KOPT-K1 (cell line): ENCODE data around the gene DOK7.
"Not testable (repeated sequence)": the region's sequence is repeated elsewhere in the genome, so short reads cannot be mapped to it uniquely, and the experiment has no call there.

Experiments
- H3K27ac ChIP-seq: fragments of 200-600 bp; sonication (generic); 2 replicates; pipeline ENCODE4 v1.5.1; 2016; ENCODE audit warnings: antibody characterized with exemption, mild to moderate bottlenecking, low read depth, low read length; ENCODE audit not compliant: poor library complexity, severe bottlenecking
- H3K36me3 ChIP-seq: fragments of 200-600 bp; sonication (generic); 2 replicates; pipeline ENCODE4 v1.5.1; 2017; ENCODE audit warnings: antibody characterized with exemption, mild to moderate bottlenecking, low read length, moderate library complexity; ENCODE audit not compliant: insufficient read depth
- H3K9me3 ChIP-seq: fragments of 200-600 bp; sonication (generic); 2 replicates; pipeline ENCODE4 v1.5.1; 2017; ENCODE audit warnings: antibody characterized with exemption, low read length, mild to moderate bottlenecking; ENCODE audit not compliant: insufficient read depth, poor library complexity, severe bottlenecking

Gene DOK7

GRCh38 chr4:3501126-3501824 is 38.2 kb downstream of the DOK7 start:
- Histone ChIP-seq H3K9me3 (no peaks in the 10 kb centered on the region), H3K27ac (no peak overlapping the region), H3K36me3 (peaks cover 36% of the 10 kb centered on the region)

DNA sequence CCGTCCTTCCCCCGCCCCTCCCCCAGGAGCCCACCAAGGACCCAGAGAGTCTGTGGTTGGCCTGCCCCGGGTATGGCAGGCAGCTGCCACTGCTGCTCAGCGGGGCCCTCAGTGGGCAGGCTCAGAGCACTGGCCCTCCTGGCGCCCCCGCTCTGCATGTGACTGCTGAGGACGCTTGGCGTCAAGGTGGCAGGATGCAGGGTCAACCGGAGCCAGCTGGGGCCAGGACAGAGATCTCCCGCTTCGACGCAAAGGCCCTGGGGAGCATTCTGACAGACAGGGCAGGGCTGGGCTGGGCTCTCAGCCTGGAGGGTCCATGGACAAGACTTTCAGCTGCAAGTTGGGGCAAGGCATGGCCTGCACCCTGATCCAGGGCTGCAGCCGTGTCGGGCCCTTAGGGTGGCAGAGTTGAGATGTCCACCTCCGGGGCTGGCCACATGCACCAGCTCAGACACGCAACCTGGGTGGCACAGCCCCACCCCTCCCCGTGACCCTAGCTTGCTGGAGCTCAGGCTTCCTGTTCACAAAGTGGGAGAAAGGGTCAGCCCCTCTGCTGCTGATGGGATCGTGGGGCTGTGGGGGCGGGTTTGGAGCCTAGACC is 38.8 kb downstream of the DOK7 start:
- Histone ChIP-seq H3K36me3 (peaks cover 42% of the 10 kb centered on the region), H3K27ac (no peak overlapping the region), H3K9me3 (no peaks in the 10 kb centered on the region)

DNA sequence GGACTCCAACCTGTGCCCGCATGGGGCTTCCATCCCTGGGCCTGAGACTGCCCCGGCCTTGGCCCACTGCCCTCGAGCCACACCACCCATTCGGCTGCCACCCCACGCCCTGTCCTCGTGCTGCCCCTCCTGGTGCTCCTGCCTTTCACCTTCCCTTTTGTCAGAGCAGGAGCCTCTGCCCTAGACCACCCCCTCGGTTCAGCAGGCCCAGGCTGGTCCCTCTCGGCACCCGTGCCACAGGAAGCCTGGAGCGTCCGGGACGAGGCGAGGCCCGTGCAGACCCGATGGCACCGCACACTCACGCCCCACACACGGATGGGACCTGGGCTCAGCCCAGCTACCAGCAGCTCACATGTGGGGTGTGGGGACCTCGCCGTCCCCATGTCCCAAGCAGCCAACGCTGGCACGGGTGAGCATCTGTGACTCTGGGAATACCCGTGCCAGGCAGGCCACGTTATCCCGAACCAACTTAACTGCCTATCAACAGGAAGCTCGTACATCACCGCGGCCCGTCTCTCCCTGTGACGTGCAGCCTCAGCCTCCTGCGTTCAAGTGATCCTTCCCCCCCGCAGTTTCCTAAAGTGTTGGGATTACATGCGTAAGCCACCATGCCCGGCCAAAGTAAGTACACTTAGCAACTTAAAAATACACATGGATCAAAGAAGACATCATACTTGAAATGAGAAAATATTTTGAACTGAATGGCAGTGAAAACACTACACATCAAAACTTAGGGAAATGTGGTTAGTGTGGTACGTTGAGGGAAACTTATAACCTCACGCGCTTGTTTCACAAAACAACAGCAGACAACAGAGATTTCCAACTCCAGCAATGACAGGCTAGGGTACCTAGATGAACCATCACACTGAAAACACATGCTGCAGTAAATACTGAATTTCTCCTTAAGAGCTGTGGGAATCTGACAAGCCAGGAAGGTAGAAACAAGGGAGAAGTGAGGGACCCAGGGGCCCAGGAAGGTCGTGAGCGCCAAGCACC is 40.1 kb downstream of the DOK7 start:
- no peaks in the 10 kb centered on the region for H3K9me3 ChIP-seq
- H3K27ac ChIP-seq: no peak overlapping the region
- peaks cover 55% of the 10 kb centered on the region for H3K36me3 ChIP-seq

DNA sequence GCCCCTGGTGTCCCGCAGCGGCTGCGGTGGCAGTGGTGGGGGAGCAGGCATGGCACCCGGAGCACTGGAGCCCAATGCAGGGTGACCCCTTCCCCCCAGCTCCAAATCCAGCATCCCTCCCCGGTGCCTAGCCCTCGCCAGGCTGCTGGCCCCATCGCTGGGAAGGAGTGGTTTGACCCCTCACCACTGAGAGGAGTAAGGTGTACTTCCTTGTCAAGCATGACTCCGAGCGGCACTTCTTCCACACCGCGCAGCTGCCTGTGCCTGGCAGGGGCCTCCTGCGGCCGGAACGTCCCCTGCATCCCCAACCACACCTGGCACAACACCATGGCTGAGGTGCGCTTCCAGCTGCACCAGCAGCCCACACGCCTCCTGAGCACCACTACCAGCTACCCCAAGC is 42.1 kb downstream of the DOK7 start:
- Histone ChIP-seq H3K27ac (no peak overlapping the region), H3K9me3 (no peaks in the 10 kb centered on the region), H3K36me3 (peaks cover 73% of the 10 kb centered on the region)

DNA sequence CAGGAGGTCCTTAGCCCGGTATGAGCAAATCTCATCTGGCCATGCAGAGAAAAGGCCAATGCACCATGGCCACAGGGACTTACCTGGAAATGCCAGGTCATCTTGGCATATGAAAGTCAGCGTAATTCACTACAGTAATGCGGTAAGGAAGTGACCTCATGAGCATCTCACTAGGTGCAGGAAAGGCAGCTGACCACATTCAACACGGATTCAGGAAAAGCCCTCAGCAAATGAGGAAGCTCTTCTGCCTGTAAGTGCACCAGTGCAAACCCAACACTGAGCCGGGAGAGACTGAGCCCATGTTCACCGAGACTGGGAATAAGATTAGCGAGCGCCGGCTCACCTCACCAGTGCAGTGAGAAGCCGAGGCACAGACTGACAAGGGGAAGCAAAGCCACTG is 45.4 kb downstream of the DOK7 start:
- peaks cover 92% of the 10 kb centered on the region for H3K36me3 ChIP-seq
- no peaks in the 10 kb centered on the region for H3K9me3 ChIP-seq
- no peak overlapping the region for H3K27ac ChIP-seq

GRCh38 chr4:3510481-3510880 is 47.4 kb downstream of the DOK7 start:
- Histone ChIP-seq H3K27ac (no peak overlapping the region), H3K9me3 (no peaks in the 10 kb centered on the region), H3K36me3 (peaks cover 96% of the 10 kb centered on the region)

- Histone ChIP-seq H3K36me3 (peaks cover 96% of the 10 kb centered on the region), H3K9me3 (no peaks in the 10 kb centered on the region), H3K27ac (no peak overlapping the region)
Observed at GRCh38 chr4:3511187-3511586, 48.1 kb downstream of the DOK7 start.

GRCh38 chr4:3511601-3512000 is 48.5 kb downstream of the DOK7 start:
- H3K36me3 ChIP-seq: peaks cover 97% of the 10 kb centered on the region
- not testable (repeated sequence) for H3K9me3 ChIP-seq, H3K27ac ChIP-seq

DNA sequence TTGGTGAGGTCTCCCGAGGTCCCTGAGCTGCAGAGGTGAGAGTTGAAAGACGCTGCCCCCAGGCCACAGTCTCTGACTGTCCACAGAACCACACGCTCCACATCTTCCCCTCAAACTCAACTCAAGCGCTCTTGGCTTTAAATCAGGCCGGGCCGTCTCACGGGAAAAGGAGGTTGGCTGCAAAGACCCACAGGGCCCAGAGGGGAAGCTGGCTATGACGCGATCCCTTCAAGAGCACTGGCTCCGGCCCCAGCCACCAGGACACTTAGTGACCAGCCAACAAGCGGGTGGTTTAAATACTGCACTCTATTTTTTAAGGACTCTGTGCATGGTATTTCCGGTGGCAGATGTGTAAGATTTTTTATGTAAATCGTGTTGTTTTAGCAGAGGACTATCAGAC is 49.2 kb downstream of the DOK7 start:
- H3K27ac ChIP-seq: no peak overlapping the region
- no peaks in the 10 kb centered on the region for H3K9me3 ChIP-seq
- peaks cover 97% of the 10 kb centered on the region for H3K36me3 ChIP-seq

GRCh38 chr4:3512719-3513118 is 49.6 kb downstream of the DOK7 start:
- Histone ChIP-seq H3K36me3 (peaks cover 97% of the 10 kb centered on the region), H3K9me3 (no peaks in the 10 kb centered on the region)

GRCh38 chr4:3513807-3514206 is 50.7 kb downstream of the DOK7 start:
- Histone ChIP-seq H3K9me3 (no peaks in the 10 kb centered on the region), H3K27ac (no peak overlapping the region), H3K36me3 (peaks cover 95% of the 10 kb centered on the region)

More at GRCh38 chr4:3512719-3513118, 49.6 kb downstream of the DOK7 start:
- H3K27ac ChIP-seq: no peak overlapping the region

DNA sequence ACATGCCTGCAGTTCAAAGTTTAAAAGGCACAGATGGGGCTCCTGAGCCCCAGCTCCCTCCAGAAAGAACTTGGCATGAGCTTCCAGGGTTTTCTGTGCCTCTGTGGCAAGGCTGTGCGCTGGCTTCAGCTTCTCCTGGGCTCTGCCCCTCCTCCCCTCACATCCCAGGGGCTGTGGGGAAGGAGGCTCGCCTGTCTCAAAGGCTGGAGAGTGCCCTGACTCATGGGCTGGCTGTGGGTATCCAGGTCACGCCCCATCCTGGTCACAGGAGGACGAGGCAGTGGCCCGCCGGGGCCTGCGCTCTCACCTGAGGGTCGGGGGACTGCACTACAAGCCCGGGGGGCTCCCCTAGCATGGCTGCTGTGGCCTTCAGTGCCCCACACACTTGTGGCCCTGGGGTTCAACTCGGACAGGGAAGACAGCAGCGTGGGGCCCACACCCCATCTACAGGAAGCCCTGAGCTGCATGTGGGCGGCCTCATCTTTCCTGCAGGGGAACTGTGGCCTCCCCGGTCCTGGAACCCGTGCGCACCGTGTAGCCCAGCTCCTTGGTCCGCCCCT is 51.2 kb downstream of the DOK7 start:
- no peaks in the 10 kb centered on the region for H3K9me3 ChIP-seq
- H3K27ac ChIP-seq: no peak overlapping the region
- H3K36me3 ChIP-seq: peaks cover 96% of the 10 kb centered on the region

DNA sequence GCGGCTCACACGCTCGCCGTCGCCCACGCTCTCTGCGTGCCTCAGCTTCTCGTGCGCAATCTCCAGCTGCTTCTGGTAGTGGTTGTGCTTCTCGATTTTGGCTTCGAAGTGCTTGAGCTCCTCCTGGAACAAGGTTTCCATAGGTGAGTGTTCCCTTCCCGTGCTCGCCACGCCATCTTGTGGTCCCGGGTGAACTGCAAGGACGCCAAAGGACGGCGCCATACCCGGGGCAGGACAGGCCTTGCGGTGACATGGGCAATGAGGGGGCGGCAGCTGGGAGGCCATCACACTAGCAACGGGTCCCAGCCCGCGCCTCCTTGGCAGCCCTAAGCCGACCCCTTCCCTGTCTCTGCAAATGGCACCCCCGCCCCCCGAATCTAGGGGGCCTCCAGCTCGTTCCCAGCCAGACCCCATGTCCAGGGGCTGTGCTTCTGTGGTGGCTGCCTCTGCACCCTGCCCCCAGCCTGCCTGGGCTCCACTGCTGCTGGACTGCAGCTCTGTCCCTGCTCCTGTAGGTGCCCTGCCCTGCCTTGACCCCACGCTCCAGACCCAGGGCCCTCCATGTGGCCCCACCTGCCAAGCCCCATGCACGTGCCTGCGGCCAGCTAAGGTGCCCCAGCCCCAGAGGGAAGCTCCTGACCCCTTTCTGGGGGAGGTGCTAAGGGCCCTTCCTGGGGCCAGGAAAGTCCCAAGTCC is 51.8 kb downstream of the DOK7 start:
- Histone ChIP-seq H3K9me3 (no peaks in the 10 kb centered on the region), H3K36me3 (peaks cover 96% of the 10 kb centered on the region), H3K27ac (no peak overlapping the region)

GRCh38 chr4:3515646-3516045 is 52.5 kb downstream of the DOK7 start:
- no peaks in the 10 kb centered on the region for H3K9me3 ChIP-seq
- no peak overlapping the region for H3K27ac ChIP-seq
- peaks cover 97% of the 10 kb centered on the region for H3K36me3 ChIP-seq
